ENCODE data around the gene ELOVL7. TPM values are rescaled to one million over a fixed set of nuclear protein-coding genes. Genes with fewer than 3 reads are reported as not detected.

ELOVL7 gene
- total RNA-seq, 2 donors from 2014 or later = 25.4 to 31.5 TPM

DNA sequence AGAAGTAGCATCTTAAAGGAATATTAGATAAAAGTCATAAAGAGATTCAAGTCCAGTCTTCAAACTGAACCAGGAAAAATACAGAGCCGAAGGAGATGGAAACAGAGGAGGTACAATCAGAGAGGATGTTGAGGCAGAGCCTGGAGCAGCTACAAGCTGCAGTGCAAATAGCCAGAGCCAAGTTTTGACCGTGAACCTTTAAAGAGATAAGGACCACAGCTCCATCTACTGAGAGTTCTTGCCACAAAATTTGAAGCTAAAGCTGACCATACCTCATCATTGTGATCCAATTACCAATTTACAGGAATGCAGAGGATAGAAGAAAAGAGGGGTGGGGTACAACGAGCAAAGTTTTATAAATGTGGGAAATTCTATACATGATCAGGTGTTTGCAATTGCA lies 133.7 kb downstream of the ELOVL7 start:
- TF ChIP-seq, protein P1, sequence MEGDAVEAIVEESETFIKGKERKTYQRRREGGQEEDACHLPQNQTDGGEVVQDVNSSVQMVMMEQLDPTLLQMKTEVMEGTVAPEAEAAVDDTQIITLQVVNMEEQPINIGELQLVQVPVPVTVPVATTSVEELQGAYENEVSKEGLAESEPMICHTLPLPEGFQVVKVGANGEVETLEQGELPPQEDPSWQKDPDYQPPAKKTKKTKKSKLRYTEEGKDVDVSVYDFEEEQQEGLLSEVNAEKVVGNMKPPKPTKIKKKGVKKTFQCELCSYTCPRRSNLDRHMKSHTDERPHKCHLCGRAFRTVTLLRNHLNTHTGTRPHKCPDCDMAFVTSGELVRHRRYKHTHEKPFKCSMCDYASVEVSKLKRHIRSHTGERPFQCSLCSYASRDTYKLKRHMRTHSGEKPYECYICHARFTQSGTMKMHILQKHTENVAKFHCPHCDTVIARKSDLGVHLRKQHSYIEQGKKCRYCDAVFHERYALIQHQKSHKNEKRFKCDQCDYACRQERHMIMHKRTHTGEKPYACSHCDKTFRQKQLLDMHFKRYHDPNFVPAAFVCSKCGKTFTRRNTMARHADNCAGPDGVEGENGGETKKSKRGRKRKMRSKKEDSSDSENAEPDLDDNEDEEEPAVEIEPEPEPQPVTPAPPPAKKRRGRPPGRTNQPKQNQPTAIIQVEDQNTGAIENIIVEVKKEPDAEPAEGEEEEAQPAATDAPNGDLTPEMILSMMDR (IDR thresholded peaks at IDR 0.05) = no peak
- intact Hi-C loops (cut with DNase I) = no loop called here
- no peak overlapping the region for H3K9ac ChIP-seq (ENCODE audit: low read depth in 2 of 2, low read length in 2 of 2)
- H3K4me3 ChIP-seq = no peak overlapping the region
- no peak for DNase-seq
- H3K36me3 ChIP-seq = no peaks in the 10 kb centered on the region
- no peaks in the 10 kb centered on the region for H3K9me3 ChIP-seq
- H3K27me3 ChIP-seq = no peaks in the 10 kb centered on the region
- H3K27ac ChIP-seq = no peak overlapping the region
- H3K4me1 ChIP-seq = no peaks in the 10 kb centered on the region

DNA sequence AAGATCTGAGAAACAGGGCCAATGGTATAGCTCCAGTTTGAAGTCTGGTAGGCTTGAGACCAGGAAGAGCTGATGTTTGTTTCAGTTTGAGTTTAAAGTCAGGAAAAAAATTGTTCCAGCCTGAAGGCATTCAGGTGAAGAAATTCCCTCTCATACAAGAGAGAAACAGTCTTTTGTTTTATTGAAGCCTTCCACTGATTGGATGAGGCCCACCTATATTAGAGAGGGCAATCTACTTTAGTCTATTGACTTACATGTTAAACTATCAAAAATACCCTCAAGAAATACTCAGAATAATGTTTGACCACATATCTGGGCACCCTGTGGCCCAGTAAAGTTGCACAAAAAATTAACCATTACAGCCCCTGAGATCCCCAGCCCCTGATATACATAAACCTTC lies 138.9 kb downstream of the ELOVL7 start:
- Histone ChIP-seq H3K4me3 (no peak overlapping the region), H3K9ac (ENCODE audit: low read depth in 2 of 2, low read length in 2 of 2) (no peak overlapping the region), H3K9me3 (no peaks in the 10 kb centered on the region), H3K27ac (no peak overlapping the region), H3K36me3 (no peaks in the 10 kb centered on the region), H3K27me3 (no peaks in the 10 kb centered on the region), H3K4me1 (no peaks in the 10 kb centered on the region)
- no peak for DNase-seq
- intact Hi-C loops (cut with DNase I) = no loop called here
- TF ChIP-seq, protein P1 (IDR thresholded peaks at IDR 0.05) = no peak

DNA sequence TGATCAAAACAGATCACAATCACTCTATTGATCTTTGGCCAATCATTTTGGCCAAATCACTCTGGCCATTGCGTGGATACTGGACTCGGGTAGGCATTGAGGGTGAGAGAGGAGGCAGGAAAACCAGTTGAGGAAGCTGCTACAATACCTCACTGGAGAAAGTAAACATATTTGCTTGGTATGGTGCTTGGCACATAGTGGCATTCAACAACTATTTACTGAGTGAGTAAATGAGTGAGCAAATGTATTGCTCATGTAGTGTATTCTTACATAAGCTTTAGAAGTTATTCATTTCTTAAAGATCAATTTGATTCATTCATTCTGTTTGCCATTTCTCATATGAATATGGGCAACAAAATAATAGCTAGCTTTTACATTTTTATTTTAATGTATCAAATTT lies 140.1 kb downstream of the ELOVL7 start:
- Histone ChIP-seq H3K36me3 (no peaks in the 10 kb centered on the region), H3K4me3 (no peak overlapping the region), H3K9me3 (no peaks in the 10 kb centered on the region), H3K4me1 (no peaks in the 10 kb centered on the region), H3K27me3 (no peaks in the 10 kb centered on the region), H3K27ac (no peak overlapping the region), H3K9ac (ENCODE audit: low read depth in 2 of 2, low read length in 2 of 2) (no peak overlapping the region)
- intact Hi-C loops (cut with DNase I) = no loop called here
- no peak for DNase-seq
- TF ChIP-seq, protein P1 (IDR thresholded peaks at IDR 0.05) = no peak

Other genes with a start within 250 kb of the ELOVL7 start
- 10 to 100 TPM in 1 of 2 donors, 1 to 10 TPM in 1; 8.4 to 25.1 TPM for gene DEPDC1B, start 144.1 kb downstream of the ELOVL7 start, total RNA-seq
- 1 to 10 TPM; 9.0 to 9.8 TPM for gene ERCC8, start 100.8 kb upstream of the ELOVL7 start, total RNA-seq
- gene NDUFAF2, start 100.9 kb upstream of the ELOVL7 start, total RNA-seq = 10 to 100 TPM; 20.9 to 36.0 TPM

Data from colonic mucosa (tissue), 4 donors.